ENCODE data around the gene TCF19. TPM values are rescaled to one million over a fixed set of nuclear protein-coding genes. Genes with fewer than 3 reads are reported as not detected.
"Not testable (repeated sequence)": the region's sequence is repeated elsewhere in the genome, so short reads cannot be mapped to it uniquely, and the experiment has no call there.

TCF19 gene
- total RNA-seq, 4 donors from 2014 or later = 2.3 to 6.7 (median 5.8) TPM

GRCh38 chr6:31161216-31162126 lies 3.1 kb downstream of the TCF19 start:
- intact Hi-C loops (cut with DNase I) = no loop called here
- DNase-seq (ENCODE audit: extremely low spot score) = no peak

GRCh38 chr6:31162463-31163165 lies 4.2 kb downstream of the TCF19 start:
- WGBS = 91% methylated on average over 12 of the region's 13 CpGs
- H3K27ac ChIP-seq (replicated peaks in 1 of 4) = no peak overlapping the region
- H3K4me3 ChIP-seq = no peak overlapping the region
- peaks cover 0 to 17% (median 8%) of the 10 kb centered on the region in 4 donors for H3K36me3 ChIP-seq
- TF ChIP-seq, protein P1, sequence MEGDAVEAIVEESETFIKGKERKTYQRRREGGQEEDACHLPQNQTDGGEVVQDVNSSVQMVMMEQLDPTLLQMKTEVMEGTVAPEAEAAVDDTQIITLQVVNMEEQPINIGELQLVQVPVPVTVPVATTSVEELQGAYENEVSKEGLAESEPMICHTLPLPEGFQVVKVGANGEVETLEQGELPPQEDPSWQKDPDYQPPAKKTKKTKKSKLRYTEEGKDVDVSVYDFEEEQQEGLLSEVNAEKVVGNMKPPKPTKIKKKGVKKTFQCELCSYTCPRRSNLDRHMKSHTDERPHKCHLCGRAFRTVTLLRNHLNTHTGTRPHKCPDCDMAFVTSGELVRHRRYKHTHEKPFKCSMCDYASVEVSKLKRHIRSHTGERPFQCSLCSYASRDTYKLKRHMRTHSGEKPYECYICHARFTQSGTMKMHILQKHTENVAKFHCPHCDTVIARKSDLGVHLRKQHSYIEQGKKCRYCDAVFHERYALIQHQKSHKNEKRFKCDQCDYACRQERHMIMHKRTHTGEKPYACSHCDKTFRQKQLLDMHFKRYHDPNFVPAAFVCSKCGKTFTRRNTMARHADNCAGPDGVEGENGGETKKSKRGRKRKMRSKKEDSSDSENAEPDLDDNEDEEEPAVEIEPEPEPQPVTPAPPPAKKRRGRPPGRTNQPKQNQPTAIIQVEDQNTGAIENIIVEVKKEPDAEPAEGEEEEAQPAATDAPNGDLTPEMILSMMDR (IDR thresholded peaks at IDR 0.05) = no peak
- TF ChIP-seq EP300 (IDR thresholded peaks at IDR 0.05) (no peak), POLR2A (IDR thresholded peaks at IDR 0.05; ENCODE audit: low read depth) (no peak), POLR2AphosphoS5 (IDR thresholded peaks at IDR 0.05) (no peak)
- no peaks in the 10 kb centered on the region for H3K27me3 ChIP-seq
- H3K9me3 ChIP-seq = no peaks in the 10 kb centered on the region
- intact Hi-C loops (cut with DNase I) = no loop called here
- peaks cover 10 to 19% (median 14%) of the 10 kb centered on the region in 4 donors for H3K4me1 ChIP-seq
- no peak for DNase-seq (ENCODE audit: extremely low spot score)

More at GRCh38 chr6:31161216-31162126, 3.1 kb downstream of the TCF19 start:
- TF ChIP-seq, protein P1 (IDR thresholded peaks at IDR 0.05) = no peak
- no peak for TF ChIP-seq POLR2A (IDR thresholded peaks at IDR 0.05; ENCODE audit: low read depth)
- TF ChIP-seq EP300 (IDR thresholded peaks at IDR 0.05) = no peak
- no peak for TF ChIP-seq POLR2AphosphoS5 (IDR thresholded peaks at IDR 0.05)
- H3K9me3 ChIP-seq = no peaks in the 10 kb centered on the region
- H3K27me3 ChIP-seq = no peaks in the 10 kb centered on the region
- H3K4me1 ChIP-seq = peaks cover 16 to 28% (median 26%) of the 10 kb centered on the region in 4 donors
- H3K4me3 ChIP-seq = no peak overlapping the region
- peaks cover 0 to 17% (median 8%) of the 10 kb centered on the region in 4 donors for H3K36me3 ChIP-seq
- no peak overlapping the region for H3K27ac ChIP-seq (replicated peaks in 1 of 4)
- WGBS = 89% methylated on average over 17 of the region's 19 CpGs

DNA sequence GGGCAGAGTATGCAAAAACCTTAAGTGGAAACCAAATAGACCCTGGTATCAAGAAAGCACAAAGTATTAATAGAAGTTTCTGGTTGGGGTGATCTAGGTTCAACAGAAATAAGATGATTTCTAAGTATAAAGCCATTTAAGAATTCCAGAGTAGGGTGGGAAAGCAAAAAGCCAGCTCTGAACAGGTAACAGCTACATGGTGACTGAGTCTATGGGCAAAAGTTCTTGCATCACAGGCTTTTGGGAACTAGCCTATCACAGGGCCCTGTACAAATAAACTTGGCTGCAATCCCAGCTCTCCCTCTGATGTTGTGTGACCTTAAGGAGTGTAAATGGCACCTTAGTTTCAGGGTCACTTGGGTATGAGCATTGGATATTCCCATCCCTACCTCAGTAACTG lies 5.5 kb downstream of the TCF19 start:
- Histone ChIP-seq H3K4me3 (no peak overlapping the region), H3K9me3 (no peaks in the 10 kb centered on the region), H3K4me1 (peaks cover 7 to 13% (median 8%) of the 10 kb centered on the region in 4 donors), H3K36me3 (peaks cover 0 to 17% (median 8%) of the 10 kb centered on the region in 4 donors), H3K27me3 (no peaks in the 10 kb centered on the region), H3K27ac (replicated peaks in 1 of 4) (no peak overlapping the region)
- intact Hi-C loops (cut with DNase I) = no loop called here
- TF ChIP-seq, protein P1 (IDR thresholded peaks at IDR 0.05) = no peak
- no peak for TF ChIP-seq POLR2A (IDR thresholded peaks at IDR 0.05; ENCODE audit: low read depth)
- TF ChIP-seq POLR2AphosphoS5 (IDR thresholded peaks at IDR 0.05) = no peak
- no peak for TF ChIP-seq EP300 (IDR thresholded peaks at IDR 0.05)
- no peak for DNase-seq (ENCODE audit: extremely low spot score)

GRCh38 chr6:31164475-31165063 lies 6.2 kb downstream of the TCF19 start:
- WGBS = 100% methylated on average over 2 of the region's 9 CpGs
- H3K9me3 ChIP-seq; H3K27me3 ChIP-seq; intact Hi-C loops (cut with DNase I); DNase-seq (ENCODE audit: extremely low spot score); H3K4me1 ChIP-seq; H3K27ac ChIP-seq (replicated peaks in 1 of 4); H3K4me3 ChIP-seq: not testable (repeated sequence)
- H3K36me3 ChIP-seq = peaks cover 0 to 17% (median 8%) of the 10 kb centered on the region in 4 donors

DNA sequence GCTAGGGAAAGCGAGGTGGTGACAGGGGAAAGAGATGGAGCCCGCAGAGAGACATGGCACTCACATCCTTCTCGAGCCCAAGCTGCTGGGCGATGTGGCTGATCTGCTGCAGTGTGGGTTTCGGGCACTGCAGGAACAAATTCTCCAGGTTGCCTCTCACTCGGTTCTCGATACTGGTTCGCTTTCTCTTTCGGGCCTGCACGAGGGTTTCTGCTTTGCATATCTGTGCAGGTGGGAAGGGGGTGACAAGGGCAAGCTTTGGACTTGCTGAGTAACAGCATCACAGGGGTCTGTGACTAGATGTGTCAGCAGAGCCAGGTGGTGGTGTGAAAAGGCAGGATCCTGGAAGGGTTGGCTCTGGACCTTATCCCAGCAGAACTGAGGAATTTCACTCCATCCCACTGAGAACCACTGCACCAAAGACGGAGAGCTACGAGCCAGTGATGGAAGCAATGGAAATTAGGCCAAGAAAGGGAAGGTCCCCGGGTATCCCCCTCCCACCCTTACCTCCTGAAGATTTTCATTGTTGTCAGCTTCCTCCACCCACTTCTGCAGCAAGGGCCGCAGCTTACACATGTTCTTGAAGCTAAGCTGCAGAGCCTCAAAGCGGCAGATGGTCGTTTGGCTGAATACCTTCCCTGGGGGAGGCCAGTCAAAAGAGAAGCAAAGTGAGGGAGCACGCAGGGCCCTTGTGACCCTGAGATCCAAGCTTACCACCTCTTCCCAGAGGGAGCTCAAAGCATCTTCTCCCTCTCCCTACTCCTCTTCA lies 6.9 kb downstream of the TCF19 start:
- H3K27ac ChIP-seq (replicated peaks in 1 of 4); H3K9me3 ChIP-seq; DNase-seq (ENCODE audit: extremely low spot score); intact Hi-C loops (cut with DNase I); H3K4me3 ChIP-seq; H3K27me3 ChIP-seq; H3K4me1 ChIP-seq: not testable (repeated sequence)
- 80% methylated on average over 17 of the region's 17 CpGs for WGBS
- peaks cover 0 to 17% (median 8%) of the 10 kb centered on the region in 4 donors for H3K36me3 ChIP-seq

All from esophagus muscularis mucosa (tissue), 4 donors.